Hepatocyte (in vitro differentiated cells): ENCODE data around the gene TMEM141.

Experiments used
- EZH2 ChIP-seq: fragments of 200-600 bp; sonication (generic); IDR thresholded peaks from 2 replicates; pipeline ENCODE4 v1.6.1; 2016; ENCODE audit warnings: antibody characterized with exemption, mild to moderate bottlenecking, borderline replicate concordance
- EZH2phosphoT487 ChIP-seq: fragments of 200-600 bp; sonication (generic); IDR thresholded peaks from one replicate; pipeline ENCODE4 v1.6.1; 2018; ENCODE audit warnings: antibody characterized with exemption, mild to moderate bottlenecking, low read depth, moderate library complexity; ENCODE audit not compliant: unreplicated experiment, severe bottlenecking
- TF ChIP-seq, protein P1 (sequence below): fragments of 200-600 bp; sonication (generic); IDR thresholded peaks from 2 replicates; pipeline ENCODE4 v1.5.1; 2016; ENCODE audit warnings: antibody characterized with exemption, mild to moderate bottlenecking; ENCODE audit not compliant: poor library complexity

DNA sequence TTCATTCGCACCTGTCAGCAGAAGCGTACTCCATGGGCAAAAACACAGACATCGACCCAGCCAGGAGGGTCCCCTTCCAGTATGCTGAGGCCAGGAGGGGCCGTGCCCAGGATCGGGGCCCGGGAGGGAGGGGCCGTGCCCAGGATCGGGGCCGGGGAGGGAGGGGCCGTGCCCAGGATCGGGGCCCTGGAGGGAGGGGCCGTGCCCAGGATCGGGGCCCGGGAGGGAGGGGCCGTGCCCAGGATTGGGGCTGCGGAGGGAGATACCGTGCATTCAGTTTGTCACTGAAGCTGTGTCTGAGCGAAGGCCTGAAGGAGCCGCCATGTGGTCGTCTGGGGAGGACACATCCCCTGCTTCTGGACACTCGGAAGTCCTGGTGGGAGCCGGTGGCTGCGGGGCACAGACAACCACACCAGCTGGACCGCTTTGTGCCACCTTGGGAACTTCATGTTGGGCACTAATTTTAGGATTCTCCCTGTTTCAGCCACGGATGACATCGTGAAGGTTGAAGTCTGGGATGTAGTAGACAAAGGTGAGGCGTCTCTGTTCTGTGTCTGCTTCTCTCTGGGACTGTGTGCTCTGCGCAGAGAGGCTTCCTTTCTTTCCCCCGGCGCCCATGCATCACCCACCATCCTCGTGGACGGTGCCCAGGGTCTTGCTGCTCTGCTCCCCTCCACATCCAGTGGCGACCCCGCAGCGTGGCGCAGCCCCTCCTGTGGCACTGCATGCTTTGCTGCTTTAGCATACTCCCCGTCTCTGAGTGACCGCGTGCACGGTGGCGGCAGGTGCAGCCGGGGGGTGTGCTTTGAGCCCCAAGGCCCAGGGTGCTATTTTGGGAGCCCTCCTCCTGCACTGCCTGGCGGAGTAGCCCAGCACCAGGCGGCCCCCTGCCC lies 34.4 kb downstream of the TMEM141 start:
- TF ChIP-seq, protein P1, sequence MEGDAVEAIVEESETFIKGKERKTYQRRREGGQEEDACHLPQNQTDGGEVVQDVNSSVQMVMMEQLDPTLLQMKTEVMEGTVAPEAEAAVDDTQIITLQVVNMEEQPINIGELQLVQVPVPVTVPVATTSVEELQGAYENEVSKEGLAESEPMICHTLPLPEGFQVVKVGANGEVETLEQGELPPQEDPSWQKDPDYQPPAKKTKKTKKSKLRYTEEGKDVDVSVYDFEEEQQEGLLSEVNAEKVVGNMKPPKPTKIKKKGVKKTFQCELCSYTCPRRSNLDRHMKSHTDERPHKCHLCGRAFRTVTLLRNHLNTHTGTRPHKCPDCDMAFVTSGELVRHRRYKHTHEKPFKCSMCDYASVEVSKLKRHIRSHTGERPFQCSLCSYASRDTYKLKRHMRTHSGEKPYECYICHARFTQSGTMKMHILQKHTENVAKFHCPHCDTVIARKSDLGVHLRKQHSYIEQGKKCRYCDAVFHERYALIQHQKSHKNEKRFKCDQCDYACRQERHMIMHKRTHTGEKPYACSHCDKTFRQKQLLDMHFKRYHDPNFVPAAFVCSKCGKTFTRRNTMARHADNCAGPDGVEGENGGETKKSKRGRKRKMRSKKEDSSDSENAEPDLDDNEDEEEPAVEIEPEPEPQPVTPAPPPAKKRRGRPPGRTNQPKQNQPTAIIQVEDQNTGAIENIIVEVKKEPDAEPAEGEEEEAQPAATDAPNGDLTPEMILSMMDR: no peak
- no peak for TF ChIP-seq EZH2
- TF ChIP-seq EZH2phosphoT487: no peak
